Muscle of leg (tissue), 11 donors: ENCODE measurements around the gene SEC16A. TPM values are rescaled to one million over a fixed set of nuclear protein-coding genes. Genes with fewer than 3 reads are reported as not detected.

Source experiments
- DNase-seq: peaks from one replicate; pipeline ENCODE4 v3.0.0; 2013
- H3K27ac ChIP-seq: one replicate; pipeline ENCODE4 v1.5.1; 2013; ENCODE audit warnings: mild to moderate bottlenecking, low read length, control low read depth
- H3K27me3 ChIP-seq: one replicate; pipeline ENCODE4 v1.6.1; 2013; ENCODE audit warnings: low read length; ENCODE audit not compliant: control insufficient read depth, insufficient read depth
- H3K36me3 ChIP-seq: one replicate; pipeline ENCODE4 v1.6.1; 2013; ENCODE audit warnings: low read length; ENCODE audit not compliant: control insufficient read depth, insufficient read depth
- H3K4me1 ChIP-seq: one replicate; pipeline ENCODE4 v1.6.1; 2013; ENCODE audit warnings: low read length; ENCODE audit not compliant: control insufficient read depth, insufficient read depth
- H3K4me3 ChIP-seq: one replicate; pipeline ENCODE4 v1.5.1; 2013; ENCODE audit warnings: low read length, control low read depth
- H3K9me3 ChIP-seq: replicated peaks from 2 replicates; pipeline ENCODE4 v1.6.1; 2013; ENCODE audit warnings: low read depth, low read length; ENCODE audit not compliant: control insufficient read depth
- WGBS: methylation state at CpG from one replicate; pipeline ENCODE4 v1.1.5; 2013; ENCODE audit warnings: missing lambda C conversion rate; ENCODE audit not compliant: insufficient coverage; 5-methylcytosine and 5-hydroxymethylcytosine counted together
- polyA plus RNA-seq, 8 donors: library from polyadenylated mRNA; unstranded; fragments of 120-200 nt; gene quantifications; one replicate each; pipeline versions ENCODE4 v1.2.1 to v1.2.3, GENCODE V29; 2013; ENCODE audit warnings: inconsistent platforms in 1 of 8, low replicate concordance in 1 of 8; ENCODE audit not compliant: insufficient read length in 8 of 8, insufficient read depth in 1 of 8
- total RNA-seq: library from RNA; stranded (reverse); fragments of 120-200 nt; gene quantifications from one replicate; pipeline ENCODE4 v1.2.4, GENCODE V29; 2013

The SEC16A gene
- total and polyA plus RNA-seq, 9 donors, result 17.9 to 52.7 (median 37.0) TPM

DNA sequence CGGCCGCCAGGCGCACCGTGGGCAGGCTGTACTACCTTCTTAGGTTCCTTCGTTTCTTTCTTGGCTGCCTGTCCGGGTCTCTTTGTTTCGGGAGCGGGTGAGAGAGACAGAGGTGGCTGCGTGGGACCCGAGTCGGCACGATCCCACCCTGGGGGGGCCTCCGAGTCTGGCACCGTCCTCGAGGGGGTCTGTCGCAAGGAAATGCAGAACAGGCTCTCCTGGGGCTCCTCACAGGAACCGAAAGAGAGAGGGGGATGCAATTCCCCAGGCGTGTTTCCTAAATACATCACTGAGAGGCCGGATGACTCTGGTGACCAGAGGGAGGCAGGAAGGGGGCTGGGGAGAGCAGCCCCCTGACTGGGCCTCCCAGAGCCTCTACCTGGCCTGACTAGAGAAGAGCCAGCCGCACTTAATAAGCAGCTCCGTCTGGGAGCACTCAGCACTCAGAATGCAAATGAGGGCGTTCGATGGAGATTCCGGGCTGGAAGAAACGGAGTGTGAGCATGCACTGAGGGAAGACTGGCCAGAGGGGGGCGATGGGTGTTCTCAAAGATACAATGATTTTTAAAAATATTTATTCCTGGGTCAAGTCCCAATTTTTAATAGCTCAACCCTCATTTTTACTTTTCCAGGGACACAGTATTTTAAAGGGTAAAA is 31.5 kb downstream of the SEC16A start:
- no peak for DNase-seq
- WGBS, result 85% methylated on average over 19 of the region's 26 CpGs

GRCh38 chr9:136448655-136449054 is 34.2 kb downstream of the SEC16A start:
- DNase-seq, result no peak
- Histone ChIP-seq H3K4me3 (no peak overlapping the region), H3K4me1 (no peaks in the 10 kb centered on the region), H3K36me3 (peaks cover 84% of the 10 kb centered on the region), H3K27me3 (no peaks in the 10 kb centered on the region), H3K9me3 (no peaks in the 10 kb centered on the region), H3K27ac (no peak overlapping the region)
- 93% methylated on average over 3 of the region's 3 CpGs for WGBS

More for the DNA sequence above, 31.5 kb downstream of the SEC16A start:
- H3K36me3 ChIP-seq, result peaks cover 87% of the 10 kb centered on the region
- no peak overlapping the region for H3K27ac ChIP-seq
- no peaks in the 10 kb centered on the region for H3K4me1 ChIP-seq
- no peaks in the 10 kb centered on the region for H3K27me3 ChIP-seq
- no peak overlapping the region for H3K4me3 ChIP-seq
- H3K9me3 ChIP-seq, result no peaks in the 10 kb centered on the region

- WGBS, result 93% methylated on average over 25 of the region's 27 CpGs
These were observed 35.6 kb downstream of the SEC16A start for GRCh38 chr9:136447173-136447778.

DNA sequence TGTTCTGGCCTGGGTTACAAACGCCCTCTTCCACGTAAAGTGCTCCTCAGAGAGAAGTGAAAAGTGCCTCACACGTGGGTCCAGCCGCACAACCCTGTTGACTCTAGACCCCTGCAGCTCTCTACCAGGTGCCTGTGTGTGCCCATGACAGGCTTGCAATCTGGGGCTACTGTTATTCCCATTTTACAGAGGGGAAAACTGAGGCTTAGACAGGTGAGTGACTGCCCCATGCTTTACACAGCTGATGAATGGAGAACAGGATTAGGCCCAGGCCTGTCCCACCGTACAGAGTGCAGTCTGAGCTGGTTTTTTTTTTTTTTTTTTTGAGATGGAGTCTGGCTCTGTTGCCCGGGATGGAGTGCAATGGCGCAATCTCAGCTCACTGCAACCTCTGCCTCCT is 37.0 kb downstream of the SEC16A start:
- Histone ChIP-seq H3K4me1 (no peaks in the 10 kb centered on the region), H3K27me3 (no peaks in the 10 kb centered on the region), H3K27ac (no peak overlapping the region), H3K4me3 (no peak overlapping the region), H3K36me3 (peaks cover 95% of the 10 kb centered on the region), H3K9me3 (no peaks in the 10 kb centered on the region)
- no peak for DNase-seq
- 94% methylated on average over 2 of the region's 7 CpGs for WGBS

More at GRCh38 chr9:136447173-136447778, 35.6 kb downstream of the SEC16A start:
- Histone ChIP-seq H3K27me3 (no peaks in the 10 kb centered on the region), H3K27ac (no peak overlapping the region), H3K4me1 (no peaks in the 10 kb centered on the region), H3K9me3 (no peaks in the 10 kb centered on the region), H3K36me3 (peaks cover 92% of the 10 kb centered on the region), H3K4me3 (no peak overlapping the region)
- no peak for DNase-seq

- H3K4me3 ChIP-seq, result no peak overlapping the region
- 95% methylated on average over 20 of the region's 20 CpGs for WGBS
These were observed 38.7 kb downstream of the SEC16A start for GRCh38 chr9:136444102-136444501.

GRCh38 chr9:136443687-136444086 is 39.2 kb downstream of the SEC16A start:
- H3K27me3 ChIP-seq, result no peaks in the 10 kb centered on the region
- peaks cover 5% of the 10 kb centered on the region for H3K4me1 ChIP-seq
- no peak for DNase-seq
- 92% methylated on average over 3 of the region's 7 CpGs for WGBS
- peaks cover 79% of the 10 kb centered on the region for H3K36me3 ChIP-seq
- H3K4me3 ChIP-seq, result no peak overlapping the region
- no peak overlapping the region for H3K27ac ChIP-seq
- H3K9me3 ChIP-seq, result no peaks in the 10 kb centered on the region

More at GRCh38 chr9:136444102-136444501, 38.7 kb downstream of the SEC16A start:
- no peak for DNase-seq
- Histone ChIP-seq H3K4me1 (peaks cover 5% of the 10 kb centered on the region), H3K27me3 (no peaks in the 10 kb centered on the region), H3K27ac (no peak overlapping the region), H3K9me3 (no peaks in the 10 kb centered on the region), H3K36me3 (peaks cover 83% of the 10 kb centered on the region)

GRCh38 chr9:136443087-136443486 is 39.8 kb downstream of the SEC16A start:
- Histone ChIP-seq H3K4me1 (peaks cover 9% of the 10 kb centered on the region), H3K36me3 (peaks cover 74% of the 10 kb centered on the region), H3K27me3 (no peaks in the 10 kb centered on the region), H3K27ac (no peak overlapping the region), H3K4me3 (no peak overlapping the region), H3K9me3 (no peaks in the 10 kb centered on the region)
- DNase-seq, result no peak
- WGBS, result 91% methylated on average over 9 of the region's 15 CpGs

- Histone ChIP-seq H3K4me3 (no peak overlapping the region), H3K27me3 (no peaks in the 10 kb centered on the region), H3K9me3 (no peaks in the 10 kb centered on the region), H3K36me3 (peaks cover 67% of the 10 kb centered on the region), H3K27ac (no peak overlapping the region), H3K4me1 (peaks cover 17% of the 10 kb centered on the region)
- no peak for DNase-seq
- WGBS, result 71% methylated on average over 3 of the region's 5 CpGs
These were observed 40.6 kb downstream of the SEC16A start for GRCh38 chr9:136442265-136442664.

- no peaks in the 10 kb centered on the region for H3K9me3 ChIP-seq
- WGBS, result 81% methylated on average over 17 of the region's 17 CpGs
- no peak overlapping the region for H3K27ac ChIP-seq
- no peaks in the 10 kb centered on the region for H3K27me3 ChIP-seq
- H3K4me3 ChIP-seq, result no peak overlapping the region
- peaks cover 66% of the 10 kb centered on the region for H3K36me3 ChIP-seq
- H3K4me1 ChIP-seq, result peaks cover 22% of the 10 kb centered on the region
- DNase-seq, result no peak
These were observed 41.1 kb downstream of the SEC16A start for GRCh38 chr9:136441681-136442245.

GRCh38 chr9:136441191-136441680 is 41.6 kb downstream of the SEC16A start:
- no peaks in the 10 kb centered on the region for H3K27me3 ChIP-seq
- WGBS, result 96% methylated on average over 12 of the region's 15 CpGs
- peaks cover 68% of the 10 kb centered on the region for H3K36me3 ChIP-seq
- H3K27ac ChIP-seq, result no peak overlapping the region
- no peaks in the 10 kb centered on the region for H3K9me3 ChIP-seq
- no peak for DNase-seq
- H3K4me3 ChIP-seq, result no peak overlapping the region
- peaks cover 24% of the 10 kb centered on the region for H3K4me1 ChIP-seq
